Measurements from ENCODE around the gene NRL. TPM values are rescaled to one million over a fixed set of nuclear protein-coding genes. Genes with fewer than 3 reads are reported as not detected.
A peak's percentile ranks its signal among the peaks of the same experiment; 100 is the strongest.
"Not testable (repeated sequence)": the region's sequence is repeated elsewhere in the genome, so short reads cannot be mapped to it uniquely, and the experiment has no call there.

The NRL gene
- total RNA-seq, 3 donors from 2014 or later (not counting 1 experiment from before 2014, with no cell fraction given): 0.78 to 3.3 (median 2.8) TPM

DNA sequence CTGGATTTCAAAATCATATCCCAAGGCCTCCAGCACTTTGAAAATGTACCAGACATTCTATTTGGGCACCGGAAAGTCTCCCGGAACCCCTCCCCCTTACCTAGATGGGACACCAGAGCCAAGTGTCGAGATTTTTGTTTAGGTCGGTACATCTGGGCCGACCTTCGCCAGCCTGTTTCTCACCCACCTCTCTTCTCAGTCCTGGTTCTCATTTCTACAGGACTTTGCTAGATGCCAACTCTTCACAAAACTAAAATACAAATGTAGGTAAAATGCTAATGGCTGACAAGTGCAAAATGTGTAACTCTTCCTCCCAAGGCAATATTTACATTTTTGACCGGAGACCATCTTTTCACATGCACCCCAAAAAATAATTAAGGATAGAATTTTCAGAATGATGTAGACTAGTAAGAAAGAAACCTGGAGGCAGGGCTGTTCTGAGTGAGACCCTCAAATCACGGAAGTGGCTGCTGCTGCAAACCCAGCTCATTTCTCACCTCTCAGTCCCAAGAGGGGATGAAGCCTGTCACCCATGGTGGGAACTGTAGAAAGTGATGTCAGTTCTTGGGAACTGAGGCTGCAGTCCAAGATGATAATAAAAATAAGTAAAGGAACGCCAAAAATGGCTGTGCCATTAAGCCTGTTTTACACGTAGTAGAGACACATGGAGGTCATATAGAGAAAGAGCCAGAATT is 77.6 kb downstream of the NRL start:
- H3K9me3 ChIP-seq (ENCODE audit: control insufficient read depth, insufficient read depth, low read length); H3K27me3 ChIP-seq (ENCODE audit: control insufficient read depth, insufficient read depth, low read length); H3K36me3 Mint-ChIP-seq; H3K27ac ChIP-seq (ENCODE audit: low read length); H3K9me3 Mint-ChIP-seq; H3K36me3 ChIP-seq (ENCODE audit: control insufficient read depth, insufficient read depth, low read length); H3K27me3 Mint-ChIP-seq (ENCODE audit: low read depth in 2 of 2); H3K4me1 ChIP-seq (ENCODE audit: control insufficient read depth, insufficient read depth, low read length); DNase-seq: not testable (repeated sequence)
- Mint-ChIP-seq H3K4me1 (peaks cover 9 to 19% of the 10 kb centered on the region in 2 donors), H3K4me3 (peak overlapping the region; percentile 90), H3K27ac (peak overlapping the region; percentile 69 to 95)
- peak in 1 of 3 donors; percentile 6 for ATAC-seq
- intact Hi-C loops (cut with micrococcal nuclease): loop anchor here (1.0 kb wide), 1 partner anchor 23 kb away; no protein-coding TSS in a partner anchor
- 38% methylated on average over 8 of the region's 10 CpGs for WGBS (ENCODE audit: insufficient coverage)
- TF ChIP-seq CTCF (IDR thresholded peaks at IDR 0.05): peak; percentile 3
- peak overlapping the region; percentile 62 for H3K4me3 ChIP-seq (ENCODE audit: low read length)

GRCh38 chr14:24036169-24036962 is 78.4 kb downstream of the NRL start:
- Mint-ChIP-seq H3K4me3 (peak overlapping the region; percentile 90), H3K27ac (peak overlapping the region; percentile 69 to 95), H3K27me3 (ENCODE audit: low read depth in 2 of 2) (no peaks in the 10 kb centered on the region), H3K9me3 (no peaks in the 10 kb centered on the region), H3K36me3 (no peaks in the 10 kb centered on the region), H3K4me1 (peaks cover 9 to 19% of the 10 kb centered on the region in 2 donors)
- TF ChIP-seq CTCF (IDR thresholded peaks at IDR 0.05): peak; percentile 59
- H3K4me3 ChIP-seq (ENCODE audit: low read length): peak overlapping the region; percentile 62
- H3K27ac ChIP-seq (ENCODE audit: low read length): peak overlapping the region; percentile 65
- DNase-seq (peak; percentile 49 to 78), ATAC-seq (peak; percentile 82 to 90 (median 85))
- peaks cover 10% of the 10 kb centered on the region for H3K9me3 ChIP-seq (ENCODE audit: control insufficient read depth, insufficient read depth, low read length)
- no peaks in the 10 kb centered on the region for H3K36me3 ChIP-seq (ENCODE audit: control insufficient read depth, insufficient read depth, low read length)
- H3K27me3 ChIP-seq (ENCODE audit: control insufficient read depth, insufficient read depth, low read length): no peaks in the 10 kb centered on the region
- under 1% methylated on average over 50 of the region's 50 CpGs for WGBS (ENCODE audit: insufficient coverage)
- H3K4me1 ChIP-seq (ENCODE audit: control insufficient read depth, insufficient read depth, low read length): peaks cover 4% of the 10 kb centered on the region
- intact Hi-C loops (cut with micrococcal nuclease): loop anchor here (1.0 kb wide), 1 partner anchor 22 kb away; no protein-coding TSS in a partner anchor

DNA sequence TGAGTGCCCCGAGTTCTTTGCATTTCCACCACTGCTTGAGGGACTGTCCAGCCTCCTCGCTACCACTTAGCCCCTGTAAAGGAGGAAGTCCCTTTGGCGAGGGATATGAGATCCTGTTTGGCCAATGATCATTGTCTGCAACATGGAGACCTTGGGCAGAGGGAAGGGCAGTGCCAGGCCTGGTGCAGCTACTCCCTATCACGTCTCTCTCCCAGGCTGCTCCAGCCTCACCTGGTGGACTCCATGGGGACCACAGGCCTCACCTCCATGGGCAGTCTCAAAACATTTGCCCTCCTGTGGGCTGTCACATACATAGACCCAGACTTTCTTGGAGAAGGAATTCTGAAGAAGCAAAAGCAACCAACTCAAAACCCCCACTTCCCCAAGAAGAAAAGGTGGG is 79.0 kb downstream of the NRL start:
- peak overlapping the region in 1 of 2 donors; percentile 95 for H3K27ac Mint-ChIP-seq
- intact Hi-C loops (cut with micrococcal nuclease): loop anchor here (1.0 kb wide), 1 partner anchor 21 kb away; no protein-coding TSS in a partner anchor
- not testable (repeated sequence) for H3K27me3 Mint-ChIP-seq (ENCODE audit: low read depth in 2 of 2); H3K36me3 Mint-ChIP-seq; H3K27ac ChIP-seq (ENCODE audit: low read length); DNase-seq; H3K27me3 ChIP-seq (ENCODE audit: control insufficient read depth, insufficient read depth, low read length); H3K36me3 ChIP-seq (ENCODE audit: control insufficient read depth, insufficient read depth, low read length); H3K4me1 ChIP-seq (ENCODE audit: control insufficient read depth, insufficient read depth, low read length); H3K9me3 Mint-ChIP-seq
- H3K9me3 ChIP-seq (ENCODE audit: control insufficient read depth, insufficient read depth, low read length): peaks cover 10% of the 10 kb centered on the region
- ATAC-seq: peak in 1 of 3 donors; percentile 2
- H3K4me3 Mint-ChIP-seq: peak overlapping the region; percentile 90
- peaks cover 9 to 19% of the 10 kb centered on the region in 2 donors for H3K4me1 Mint-ChIP-seq
- 69% methylated on average over 2 of the region's 4 CpGs for WGBS (ENCODE audit: insufficient coverage)
- H3K4me3 ChIP-seq (ENCODE audit: low read length): peak overlapping the region; percentile 62

All from natural killer cell (primary cell).